ENCODE measurements around the gene SERAC1. TPM values are rescaled to one million over a fixed set of nuclear protein-coding genes. Genes with fewer than 3 reads are reported as not detected.

SERAC1 gene
- total RNA-seq, 6 experiments from 2014 or later, result 3.0 to 5.1 (median 4.4) TPM

- WGBS (ENCODE audit: insufficient coverage, low coverage, low lambda C conversion rate, missing lambda C conversion rate), result 93% methylated on average over 7 of the region's 10 CpGs
- H3K9me3 ChIP-seq, result no peaks in the 10 kb centered on the region
- DNase-seq (no peak), ATAC-seq (no peak)
- H3K27ac ChIP-seq, result no peak overlapping the region
- no peaks in the 10 kb centered on the region for H3K4me1 ChIP-seq
- intact Hi-C loops (cut with DNase I), result no loop called here
- TF ChIP-seq CTCF (IDR thresholded peaks at IDR 0.05) (no peak), POLR2A (IDR thresholded peaks at IDR 0.05) (no peak)
- no peaks in the 10 kb centered on the region for H3K27me3 ChIP-seq
- H3K4me3 ChIP-seq, result no peak overlapping the region
- H3K36me3 ChIP-seq, result peaks cover 0 to 13% (median 0%) of the 10 kb centered on the region in 4 donors
Observed at GRCh38 chr6:158077676-158078075, 90.4 kb downstream of the SERAC1 start.

DNA sequence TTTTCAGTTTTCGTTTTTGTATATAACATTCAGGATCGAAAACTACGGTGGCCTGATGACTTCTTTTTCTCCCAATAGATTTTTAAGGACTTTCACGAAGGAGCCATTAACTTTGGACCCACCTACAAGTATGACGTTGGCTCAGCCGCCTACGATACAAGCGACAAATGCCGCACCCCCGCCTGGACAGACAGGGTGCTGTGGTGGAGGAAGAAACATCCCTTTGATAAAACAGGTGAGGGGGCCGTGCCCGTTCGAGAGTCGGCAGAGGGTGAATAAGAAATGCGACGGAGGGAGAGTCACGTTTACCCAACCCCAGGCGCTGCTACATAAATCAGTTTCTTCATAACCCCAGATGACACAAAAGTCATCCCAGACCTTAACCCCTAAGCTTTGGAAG, 91.5 kb downstream of the SERAC1 start:
- H3K9me3 ChIP-seq, result no peaks in the 10 kb centered on the region
- H3K27ac ChIP-seq, result no peak overlapping the region
- WGBS (ENCODE audit: insufficient coverage, low coverage, low lambda C conversion rate, missing lambda C conversion rate), result 94% methylated on average over 13 of the region's 18 CpGs
- DNase-seq, result no peak
- TF ChIP-seq POLR2A (IDR thresholded peaks at IDR 0.05) (no peak), CTCF (IDR thresholded peaks at IDR 0.05) (no peak)
- intact Hi-C loops (cut with DNase I), result no loop called here
- H3K36me3 ChIP-seq, result peaks cover 0 to 13% (median 0%) of the 10 kb centered on the region in 4 donors
- no peaks in the 10 kb centered on the region for H3K4me1 ChIP-seq
- ATAC-seq, result no peak
- no peak overlapping the region for H3K4me3 ChIP-seq
- H3K27me3 ChIP-seq, result no peaks in the 10 kb centered on the region

DNA sequence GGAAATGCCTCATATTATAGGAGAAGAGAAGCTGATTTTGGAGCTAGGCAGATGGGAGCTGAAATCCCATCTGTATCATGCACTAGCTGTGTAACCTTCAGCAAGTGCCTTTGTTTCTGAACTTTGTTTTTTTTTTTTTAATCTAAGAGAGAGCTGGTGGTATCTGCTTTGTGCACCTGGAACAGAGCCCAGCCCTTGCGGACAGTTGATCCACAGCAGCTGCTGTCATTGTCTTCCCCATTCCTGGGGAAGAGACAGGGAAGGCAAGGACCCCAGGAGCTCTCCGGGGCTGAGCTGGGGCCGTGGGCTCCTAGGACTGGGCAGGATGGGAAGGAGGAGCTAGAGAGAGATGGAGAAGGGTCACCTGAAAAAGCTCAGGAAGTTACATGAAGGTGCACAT, 94.3 kb downstream of the SERAC1 start:
- ATAC-seq (no peak), DNase-seq (no peak)
- 80% methylated on average over 1 of the region's 3 CpGs for WGBS (ENCODE audit: insufficient coverage, low coverage, low lambda C conversion rate, missing lambda C conversion rate)
- TF ChIP-seq CTCF (IDR thresholded peaks at IDR 0.05), result no peak
- no peak for TF ChIP-seq POLR2A (IDR thresholded peaks at IDR 0.05)
- intact Hi-C loops (cut with DNase I), result loop anchor here (5.0 kb wide), 2 partner anchors 91 to 96 kb away; partner anchors contain the start of gene SYNJ2 (in 1 of the 2)
- peaks cover 0 to 13% (median 0%) of the 10 kb centered on the region in 4 donors for H3K36me3 ChIP-seq
- H3K4me1 ChIP-seq, result no peaks in the 10 kb centered on the region
- H3K4me3 ChIP-seq, result no peak overlapping the region
- H3K9me3 ChIP-seq, result no peaks in the 10 kb centered on the region
- no peak overlapping the region for H3K27ac ChIP-seq
- no peaks in the 10 kb centered on the region for H3K27me3 ChIP-seq

DNA sequence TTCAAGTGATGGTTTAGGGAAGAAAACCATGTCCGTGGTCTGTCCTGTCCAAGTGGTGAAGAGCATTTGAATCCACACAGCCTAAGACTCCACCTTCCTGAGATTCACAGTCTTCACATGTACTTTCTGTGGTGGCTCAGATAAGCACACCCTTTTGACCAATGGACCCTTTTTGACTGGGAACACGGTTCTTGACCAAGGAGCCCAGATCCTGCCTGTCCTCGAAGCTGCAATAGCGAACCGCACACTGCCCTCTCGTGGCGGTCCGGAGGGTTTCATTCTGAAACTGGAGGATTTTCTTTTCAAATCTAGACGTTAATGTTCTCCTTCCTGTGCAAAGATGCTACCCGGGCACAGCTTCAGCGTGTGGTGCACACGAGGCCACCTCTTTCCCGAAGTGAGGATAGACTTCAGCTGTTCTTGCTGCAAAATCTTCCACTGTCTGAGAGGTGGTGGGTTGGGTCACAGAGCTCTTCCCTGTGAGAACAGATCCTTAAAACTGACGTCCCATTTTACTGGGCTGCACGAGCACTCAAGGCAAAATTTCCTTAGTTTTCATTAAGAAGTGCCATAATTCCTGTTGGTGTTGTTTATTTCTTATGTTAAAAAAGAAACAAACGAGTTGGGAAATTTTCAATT, 95.9 kb downstream of the SERAC1 start:
- TF ChIP-seq CTCF (IDR thresholded peaks at IDR 0.05) (peak; percentile 76 to 85 (median 78)), POLR2A (IDR thresholded peaks at IDR 0.05) (no peak)
- peaks cover 0 to 5% (median 0%) of the 10 kb centered on the region in 4 donors for H3K36me3 ChIP-seq
- intact Hi-C loops (cut with DNase I), result loop anchor here (5.0 kb wide), 2 partner anchors 90 to 95 kb away; partner anchors contain the start of gene SYNJ2 (in 1 of the 2)
- WGBS (ENCODE audit: insufficient coverage, low coverage, low lambda C conversion rate, missing lambda C conversion rate), result 21% methylated on average over 11 of the region's 16 CpGs
- H3K9me3 ChIP-seq, result no peaks in the 10 kb centered on the region
- H3K4me1 ChIP-seq, result no peaks in the 10 kb centered on the region
- peak; percentile 87 to 96 (median 90) for ATAC-seq
- peak; percentile 70 to 75 (median 72) for DNase-seq
- H3K4me3 ChIP-seq, result no peak overlapping the region
- H3K27me3 ChIP-seq, result no peaks in the 10 kb centered on the region
- no peak overlapping the region for H3K27ac ChIP-seq
